Measurements from ENCODE around the gene TMEM81.
A peak's percentile ranks its signal among the peaks of the same experiment; 100 is the strongest.

Gene TMEM81

DNA sequence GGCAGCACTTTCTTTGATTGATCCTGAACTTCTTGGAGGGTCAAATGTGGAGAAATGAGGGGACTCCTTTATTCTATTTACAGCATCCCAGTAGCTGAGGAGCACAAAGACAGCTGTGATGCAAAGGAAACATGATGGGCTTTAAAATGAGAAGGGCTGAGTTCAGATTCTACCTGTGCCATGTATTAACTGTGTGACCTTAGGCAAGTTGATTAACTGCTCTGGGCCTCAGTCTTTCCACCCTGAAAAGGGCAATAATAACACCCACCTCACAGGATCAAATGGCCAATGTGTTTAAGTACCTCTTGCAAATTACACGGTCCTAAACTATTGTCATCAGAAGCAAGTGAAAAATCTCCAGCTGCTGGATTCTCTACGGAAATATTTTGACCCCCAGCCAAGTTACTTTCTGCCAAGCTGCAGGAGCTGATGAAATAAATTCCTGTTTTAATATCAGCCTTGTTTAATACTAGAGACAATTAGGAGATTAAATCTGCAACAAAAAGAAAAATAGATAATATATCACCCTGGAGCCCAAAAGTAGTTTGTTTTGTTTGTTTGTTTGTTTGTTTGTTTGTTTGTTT, 15.7 kb downstream of the TMEM81 start:
- Histone ChIP-seq H3K4me1 (ENCODE audit: low read depth, poor library complexity, severe bottlenecking) (no peaks in the 10 kb centered on the region), H3K27ac (no peak overlapping the region), H3K4me3 (IDR thresholded peaks at IDR 0.05; ENCODE audit: insufficient read depth, low read depth, low read length) (no peak overlapping the region), H3K79me2 (ENCODE audit: insufficient read depth, low read depth) (no peaks in the 10 kb centered on the region), H3K4me2 (no peak overlapping the region), H4K20me1 (ENCODE audit: insufficient read depth) (no peaks in the 10 kb centered on the region), H3K27me3 (ENCODE audit: insufficient read depth, low read depth) (peaks cover 11% of the 10 kb centered on the region), H3K36me3 (ENCODE audit: insufficient read depth) (no peaks in the 10 kb centered on the region), H3K9ac (no peak overlapping the region), H2AFZ (ENCODE audit: low read depth) (no peak overlapping the region)
- TF ChIP-seq, protein P1, sequence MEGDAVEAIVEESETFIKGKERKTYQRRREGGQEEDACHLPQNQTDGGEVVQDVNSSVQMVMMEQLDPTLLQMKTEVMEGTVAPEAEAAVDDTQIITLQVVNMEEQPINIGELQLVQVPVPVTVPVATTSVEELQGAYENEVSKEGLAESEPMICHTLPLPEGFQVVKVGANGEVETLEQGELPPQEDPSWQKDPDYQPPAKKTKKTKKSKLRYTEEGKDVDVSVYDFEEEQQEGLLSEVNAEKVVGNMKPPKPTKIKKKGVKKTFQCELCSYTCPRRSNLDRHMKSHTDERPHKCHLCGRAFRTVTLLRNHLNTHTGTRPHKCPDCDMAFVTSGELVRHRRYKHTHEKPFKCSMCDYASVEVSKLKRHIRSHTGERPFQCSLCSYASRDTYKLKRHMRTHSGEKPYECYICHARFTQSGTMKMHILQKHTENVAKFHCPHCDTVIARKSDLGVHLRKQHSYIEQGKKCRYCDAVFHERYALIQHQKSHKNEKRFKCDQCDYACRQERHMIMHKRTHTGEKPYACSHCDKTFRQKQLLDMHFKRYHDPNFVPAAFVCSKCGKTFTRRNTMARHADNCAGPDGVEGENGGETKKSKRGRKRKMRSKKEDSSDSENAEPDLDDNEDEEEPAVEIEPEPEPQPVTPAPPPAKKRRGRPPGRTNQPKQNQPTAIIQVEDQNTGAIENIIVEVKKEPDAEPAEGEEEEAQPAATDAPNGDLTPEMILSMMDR (conservative IDR thresholded peaks at IDR 0.05; ENCODE audit: low read depth, low read length): no peak

DNA sequence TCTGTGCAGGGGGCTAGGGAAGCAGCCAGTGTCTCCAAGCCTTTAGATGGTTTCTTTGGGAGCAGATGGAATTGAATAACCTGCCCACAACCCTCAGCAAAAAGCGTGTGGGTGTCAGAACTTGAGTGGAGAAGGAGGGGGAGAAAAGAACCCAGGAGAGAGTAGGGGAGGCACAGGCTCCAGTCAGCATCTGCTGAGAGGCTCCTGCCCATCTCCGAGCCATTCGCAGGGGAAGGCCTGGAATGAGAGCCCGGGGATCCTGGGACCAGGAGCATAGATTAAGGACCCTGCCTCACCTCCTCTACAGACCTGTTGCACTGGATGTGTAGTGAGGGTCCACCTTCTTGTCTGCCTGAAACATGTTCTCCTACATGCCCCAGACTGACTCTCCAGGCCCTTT, 16.3 kb downstream of the TMEM81 start:
- TF ChIP-seq, protein P1 (conservative IDR thresholded peaks at IDR 0.05; ENCODE audit: low read depth, low read length): no peak
- no peaks in the 10 kb centered on the region for H3K79me2 ChIP-seq (ENCODE audit: insufficient read depth, low read depth)
- H4K20me1 ChIP-seq (ENCODE audit: insufficient read depth): no peaks in the 10 kb centered on the region
- H3K4me2 ChIP-seq: no peak overlapping the region
- H3K9ac ChIP-seq: no peak overlapping the region
- no peak overlapping the region for H3K27ac ChIP-seq
- peaks cover 11% of the 10 kb centered on the region for H3K27me3 ChIP-seq (ENCODE audit: insufficient read depth, low read depth)
- H3K4me3 ChIP-seq (IDR thresholded peaks at IDR 0.05; ENCODE audit: insufficient read depth, low read depth, low read length): no peak overlapping the region
- no peak overlapping the region for H2AFZ ChIP-seq (ENCODE audit: low read depth)
- no peaks in the 10 kb centered on the region for H3K36me3 ChIP-seq (ENCODE audit: insufficient read depth)
- H3K4me1 ChIP-seq (ENCODE audit: low read depth, poor library complexity, severe bottlenecking): no peaks in the 10 kb centered on the region

DNA sequence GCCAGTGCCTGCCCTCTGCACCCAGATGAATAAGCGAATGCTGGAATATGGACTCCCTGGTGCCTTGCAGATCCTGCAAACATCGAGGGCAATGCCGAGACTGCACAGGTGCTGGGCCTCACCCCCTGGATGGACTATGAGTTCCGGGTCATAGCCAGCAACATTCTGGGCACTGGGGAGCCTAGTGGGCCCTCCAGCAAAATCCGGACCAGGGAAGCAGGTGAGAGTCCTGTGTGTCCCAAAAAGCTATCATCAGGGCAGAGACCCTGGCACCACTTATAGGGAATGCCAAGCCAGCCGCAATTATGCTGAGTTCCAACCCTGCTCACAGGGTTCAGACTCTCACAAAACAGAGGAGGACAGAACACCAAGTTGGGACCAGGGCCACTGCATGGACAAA, 17.2 kb downstream of the TMEM81 start:
- Histone ChIP-seq H3K79me2 (ENCODE audit: insufficient read depth, low read depth) (no peaks in the 10 kb centered on the region), H3K4me1 (ENCODE audit: low read depth, poor library complexity, severe bottlenecking) (no peaks in the 10 kb centered on the region), H3K27ac (no peak overlapping the region), H2AFZ (ENCODE audit: low read depth) (no peak overlapping the region), H3K27me3 (ENCODE audit: insufficient read depth, low read depth) (peaks cover 16% of the 10 kb centered on the region), H4K20me1 (ENCODE audit: insufficient read depth) (no peaks in the 10 kb centered on the region), H3K36me3 (ENCODE audit: insufficient read depth) (no peaks in the 10 kb centered on the region), H3K4me2 (no peak overlapping the region), H3K9ac (no peak overlapping the region), H3K4me3 (IDR thresholded peaks at IDR 0.05; ENCODE audit: insufficient read depth, low read depth, low read length) (no peak overlapping the region)
- TF ChIP-seq, protein P1 (conservative IDR thresholded peaks at IDR 0.05; ENCODE audit: low read depth, low read length): no peak

GRCh38 chr1:205066141-205066818, 18.0 kb downstream of the TMEM81 start:
- H3K4me1 ChIP-seq (ENCODE audit: low read depth, poor library complexity, severe bottlenecking): no peaks in the 10 kb centered on the region
- H3K36me3 ChIP-seq (ENCODE audit: insufficient read depth): no peaks in the 10 kb centered on the region
- H3K27ac ChIP-seq: no peak overlapping the region
- H3K79me2 ChIP-seq (ENCODE audit: insufficient read depth, low read depth): no peaks in the 10 kb centered on the region
- no peak overlapping the region for H3K9ac ChIP-seq
- peaks cover 16% of the 10 kb centered on the region for H3K27me3 ChIP-seq (ENCODE audit: insufficient read depth, low read depth)
- H4K20me1 ChIP-seq (ENCODE audit: insufficient read depth): no peaks in the 10 kb centered on the region
- H3K4me3 ChIP-seq (IDR thresholded peaks at IDR 0.05; ENCODE audit: insufficient read depth, low read depth, low read length): no peak overlapping the region
- TF ChIP-seq, protein P1 (conservative IDR thresholded peaks at IDR 0.05; ENCODE audit: low read depth, low read length): 0 out of 2 replicates have a peak, but pooled peaks have one; percentile 17
- no peak overlapping the region for H2AFZ ChIP-seq (ENCODE audit: low read depth)
- no peak overlapping the region for H3K4me2 ChIP-seq

Data from KMS-11 (cell line).